Left lung (tissue), 10 donors: ENCODE measurements around the gene HAGH. TPM values are rescaled to one million over a fixed set of nuclear protein-coding genes. Genes with fewer than 3 reads are reported as not detected.

Experiments
- ATAC-seq: fragments of 200-7000 bp; cut with Tn5 transposase; one replicate; pipeline ENCODE4 v1.9.1; 2020; ENCODE audit warnings: moderate library complexity
- DNase-seq, 4 donors: peaks; one replicate each; pipeline ENCODE4 v3.0.0-alpha.2; 2013 to 2020
- H3K27ac ChIP-seq, 2 donors: fragments of 200-600 bp; sonication (generic) in 1 of 2; one replicate each; pipeline versions ENCODE4 v1.5.0 to v1.8.0; 2020 to 2021
- H3K27me3 ChIP-seq, 2 donors: fragments of 200-600 bp; sonication (generic) in 1 of 2; one replicate each; pipeline versions ENCODE4 v1.5.0 to v1.8.0; 2020 to 2021
- H3K36me3 ChIP-seq, 2 donors: fragments of 200-600 bp; sonication (generic) in 1 of 2; one replicate each; pipeline versions ENCODE4 v1.5.0 to v1.8.0; 2020 to 2021
- H3K4me1 ChIP-seq, 2 donors: fragments of 200-600 bp; one replicate each; pipeline ENCODE4 v1.8.0; 2021
- H3K4me3 ChIP-seq, 2 donors: fragments of 200-600 bp; sonication (generic) in 1 of 2; one replicate each; pipeline versions ENCODE4 v1.5.0 to v1.8.0; 2020 to 2021; ENCODE audit warnings: mild to moderate bottlenecking in 1 of 2
- H3K9me3 ChIP-seq, 2 donors: fragments of 200-600 bp; sonication (generic) in 1 of 2; one replicate each; pipeline versions ENCODE4 v1.5.0 to v1.8.0; 2020 to 2021
- intact Hi-C, 2 donors: fragments of 100-400 bp; cut with DNase I; formaldehyde crosslinking; loops; one replicate each; pipeline versions ENCODE4 v1.11.2 to v1.14.2; 2022
- polyA plus RNA-seq, 6 donors: library from polyadenylated mRNA; unstranded; fragments of 120-200 nt; gene quantifications; one replicate each; pipeline ENCODE4 v1.2.1, GENCODE V29; 2013; ENCODE audit not compliant: insufficient read length in 6 of 6
- total RNA-seq, 2 donors: library from RNA; stranded (reverse); fragmentation: NEBNext Ultra II Directional; extraction: Animal tissue kit (Norgen Biotek cat#: 25700); gene quantifications; one replicate each; pipeline ENCODE4 v1.2.1, GENCODE V29; 2021
- TF ChIP-seq, protein P1 (sequence below), 2 donors: fragments of 200-600 bp; sonication (generic) in 1 of 2; IDR thresholded peaks; one replicate each; pipeline versions ENCODE4 v1.5.0 to v1.8.0; 2021; ENCODE audit warnings: antibody characterized with exemption in 2 of 2
- donor health status: DM: no; HTN: yes; CAD: no.
- donor health status: DM: no; HTN: no; CAD: no.

HAGH gene
- total and polyA plus RNA-seq, 8 donors = 21.0 to 62.0 (median 26.7) TPM

DNA sequence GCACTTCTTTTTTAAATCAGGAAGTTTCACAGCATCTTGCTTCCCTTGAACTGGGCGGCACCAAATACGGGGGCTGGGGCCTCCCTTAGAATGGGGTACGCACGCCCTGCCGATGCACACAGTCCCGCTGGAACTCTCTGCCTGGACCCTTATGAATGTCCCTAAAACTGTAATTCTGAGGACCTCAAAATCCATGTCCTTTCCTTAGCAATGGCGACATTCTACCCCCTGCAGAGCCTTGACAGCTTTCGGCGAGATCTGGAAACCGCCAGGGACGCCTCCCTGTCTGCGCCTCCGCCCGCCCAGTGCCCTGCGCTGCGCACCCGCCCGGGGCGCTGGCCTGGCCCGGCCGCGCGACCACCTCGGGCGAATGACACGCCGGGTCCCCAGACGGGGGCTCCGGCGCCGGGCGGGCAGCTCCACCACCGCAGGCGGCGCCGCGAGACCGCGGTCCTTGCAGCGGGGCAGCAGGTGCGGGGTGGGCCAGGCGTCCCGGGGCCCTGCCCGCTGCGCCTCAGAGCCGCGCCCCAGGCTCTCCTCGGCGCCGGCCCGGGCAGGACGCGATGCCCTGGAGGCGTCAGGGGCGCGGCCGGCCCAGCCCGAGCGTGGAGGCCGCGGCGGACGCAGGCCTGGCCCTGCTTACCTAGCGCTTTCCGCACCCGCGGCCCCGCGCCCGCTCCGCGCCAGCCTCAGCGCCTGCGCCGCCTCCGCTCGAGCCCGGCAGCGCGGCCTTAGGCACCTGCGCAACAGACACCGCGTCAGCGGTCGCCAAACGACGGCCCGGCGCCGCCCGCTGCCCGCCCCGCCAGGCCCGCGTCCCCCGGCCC lies 548 bp downstream of the HAGH start:
- H3K9me3 ChIP-seq = no peaks in the 10 kb centered on the region
- no peaks in the 10 kb centered on the region for H3K27me3 ChIP-seq
- peak in 2 of 4 donors; percentile 46 to 92 for DNase-seq
- H3K27ac ChIP-seq = peak overlapping the region; percentile 53 to 91
- peak overlapping the region; percentile 80 to 93 for H3K4me3 ChIP-seq
- intact Hi-C loops = no loop called here
- ATAC-seq = peak; percentile 26
- H3K4me1 ChIP-seq = peaks cover 20 to 51% of the 10 kb centered on the region in 2 donors
- H3K36me3 ChIP-seq = peaks cover 0 to 20% of the 10 kb centered on the region in 2 donors
- TF ChIP-seq, protein P1, sequence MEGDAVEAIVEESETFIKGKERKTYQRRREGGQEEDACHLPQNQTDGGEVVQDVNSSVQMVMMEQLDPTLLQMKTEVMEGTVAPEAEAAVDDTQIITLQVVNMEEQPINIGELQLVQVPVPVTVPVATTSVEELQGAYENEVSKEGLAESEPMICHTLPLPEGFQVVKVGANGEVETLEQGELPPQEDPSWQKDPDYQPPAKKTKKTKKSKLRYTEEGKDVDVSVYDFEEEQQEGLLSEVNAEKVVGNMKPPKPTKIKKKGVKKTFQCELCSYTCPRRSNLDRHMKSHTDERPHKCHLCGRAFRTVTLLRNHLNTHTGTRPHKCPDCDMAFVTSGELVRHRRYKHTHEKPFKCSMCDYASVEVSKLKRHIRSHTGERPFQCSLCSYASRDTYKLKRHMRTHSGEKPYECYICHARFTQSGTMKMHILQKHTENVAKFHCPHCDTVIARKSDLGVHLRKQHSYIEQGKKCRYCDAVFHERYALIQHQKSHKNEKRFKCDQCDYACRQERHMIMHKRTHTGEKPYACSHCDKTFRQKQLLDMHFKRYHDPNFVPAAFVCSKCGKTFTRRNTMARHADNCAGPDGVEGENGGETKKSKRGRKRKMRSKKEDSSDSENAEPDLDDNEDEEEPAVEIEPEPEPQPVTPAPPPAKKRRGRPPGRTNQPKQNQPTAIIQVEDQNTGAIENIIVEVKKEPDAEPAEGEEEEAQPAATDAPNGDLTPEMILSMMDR (IDR thresholded peaks at IDR 0.05) = no peak

DNA sequence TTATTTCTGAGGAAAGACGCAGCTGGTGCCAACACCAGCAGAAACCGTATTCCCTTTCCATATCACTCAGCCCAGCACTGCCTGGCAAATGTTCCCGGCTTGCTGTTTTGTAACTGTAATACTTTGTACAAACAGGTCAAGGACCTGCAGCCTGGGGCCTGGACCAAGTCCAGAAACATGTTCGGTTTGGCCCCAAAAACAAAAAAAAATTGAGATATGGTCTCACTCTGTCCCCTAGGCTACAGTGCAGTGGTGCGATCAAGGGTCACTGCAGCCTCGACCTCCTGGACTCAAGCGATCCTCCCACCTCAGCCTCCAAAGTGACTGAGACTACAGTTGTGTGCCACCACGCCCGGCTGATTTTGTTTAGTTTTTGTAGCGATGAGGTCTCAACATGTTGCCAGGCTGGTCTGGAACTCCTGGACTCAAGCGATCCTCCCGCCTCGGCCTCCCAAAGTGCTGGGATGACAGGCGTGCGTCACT lies 1.2 kb downstream of the HAGH start:
- TF ChIP-seq, protein P1 (IDR thresholded peaks at IDR 0.05) = no peak
- Histone ChIP-seq H3K9me3 (no peaks in the 10 kb centered on the region), H3K36me3 (peaks cover 0 to 25% of the 10 kb centered on the region in 2 donors), H3K4me3 (peak overlapping the region; percentile 80 to 93), H3K27ac (peak overlapping the region in 1 of 2 donors; percentile 91), H3K4me1 (peaks cover 20 to 49% of the 10 kb centered on the region in 2 donors), H3K27me3 (no peaks in the 10 kb centered on the region)
- ATAC-seq = no peak
- no peak for DNase-seq
- intact Hi-C loops = no loop called here

DNA sequence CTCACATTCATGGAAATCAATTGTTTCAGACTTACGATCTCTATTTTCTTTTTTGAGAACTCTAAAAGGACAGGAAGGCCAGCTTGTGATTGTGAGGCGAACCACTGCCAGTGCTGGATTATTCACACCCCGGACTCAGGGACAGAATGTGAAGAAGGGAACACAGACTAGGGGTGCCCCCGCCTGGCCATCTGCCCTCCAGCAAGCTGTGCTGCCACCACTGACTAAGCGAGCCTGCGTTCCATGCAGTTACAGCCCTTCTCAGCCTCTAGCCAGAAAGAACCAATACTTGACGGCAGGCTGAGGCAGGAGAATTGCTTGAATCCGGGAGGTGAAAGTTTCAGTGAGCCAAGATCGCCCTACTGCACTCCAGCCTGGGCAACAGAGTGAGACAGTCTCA lies 2.8 kb downstream of the HAGH start:
- intact Hi-C loops = no loop called here
- no peaks in the 10 kb centered on the region for H3K27me3 ChIP-seq
- H3K36me3 ChIP-seq = peaks cover 0 to 41% of the 10 kb centered on the region in 2 donors
- ATAC-seq (no peak), DNase-seq (peak in 1 of 4 donors; percentile 47)
- H3K4me3 ChIP-seq = no peak overlapping the region
- H3K4me1 ChIP-seq = peaks cover 15 to 33% of the 10 kb centered on the region in 2 donors
- H3K9me3 ChIP-seq = no peaks in the 10 kb centered on the region
- H3K27ac ChIP-seq = no peak overlapping the region
- TF ChIP-seq, protein P1 (IDR thresholded peaks at IDR 0.05) = no peak

DNA sequence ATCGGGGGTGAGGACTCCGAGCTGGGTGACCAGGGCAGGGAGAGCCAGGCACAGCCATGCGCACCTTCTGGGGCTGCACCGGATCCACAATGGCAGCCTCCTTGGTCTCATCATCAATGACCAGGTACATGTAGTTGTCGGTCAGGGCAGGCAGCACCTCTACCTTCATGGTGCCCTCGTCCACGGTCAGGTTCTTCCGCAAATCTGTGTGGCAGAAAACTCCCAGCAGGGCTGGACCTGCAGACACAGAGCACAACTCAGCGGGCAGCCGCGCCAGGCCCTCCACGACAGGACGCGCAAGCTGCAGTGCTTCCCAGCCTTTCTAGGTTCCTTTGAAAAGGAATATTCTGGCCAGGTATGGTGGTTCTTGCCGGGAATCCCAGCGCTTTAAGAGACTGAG lies 3.8 kb downstream of the HAGH start:
- DNase-seq (no peak), ATAC-seq (no peak)
- H3K36me3 ChIP-seq = peaks cover 0 to 48% of the 10 kb centered on the region in 2 donors
- TF ChIP-seq, protein P1 (IDR thresholded peaks at IDR 0.05) = no peak
- no peaks in the 10 kb centered on the region for H3K9me3 ChIP-seq
- no peaks in the 10 kb centered on the region for H3K27me3 ChIP-seq
- H3K27ac ChIP-seq = no peak overlapping the region
- intact Hi-C loops = no loop called here
- H3K4me3 ChIP-seq = no peak overlapping the region
- H3K4me1 ChIP-seq = peaks cover 6 to 22% of the 10 kb centered on the region in 2 donors

DNA sequence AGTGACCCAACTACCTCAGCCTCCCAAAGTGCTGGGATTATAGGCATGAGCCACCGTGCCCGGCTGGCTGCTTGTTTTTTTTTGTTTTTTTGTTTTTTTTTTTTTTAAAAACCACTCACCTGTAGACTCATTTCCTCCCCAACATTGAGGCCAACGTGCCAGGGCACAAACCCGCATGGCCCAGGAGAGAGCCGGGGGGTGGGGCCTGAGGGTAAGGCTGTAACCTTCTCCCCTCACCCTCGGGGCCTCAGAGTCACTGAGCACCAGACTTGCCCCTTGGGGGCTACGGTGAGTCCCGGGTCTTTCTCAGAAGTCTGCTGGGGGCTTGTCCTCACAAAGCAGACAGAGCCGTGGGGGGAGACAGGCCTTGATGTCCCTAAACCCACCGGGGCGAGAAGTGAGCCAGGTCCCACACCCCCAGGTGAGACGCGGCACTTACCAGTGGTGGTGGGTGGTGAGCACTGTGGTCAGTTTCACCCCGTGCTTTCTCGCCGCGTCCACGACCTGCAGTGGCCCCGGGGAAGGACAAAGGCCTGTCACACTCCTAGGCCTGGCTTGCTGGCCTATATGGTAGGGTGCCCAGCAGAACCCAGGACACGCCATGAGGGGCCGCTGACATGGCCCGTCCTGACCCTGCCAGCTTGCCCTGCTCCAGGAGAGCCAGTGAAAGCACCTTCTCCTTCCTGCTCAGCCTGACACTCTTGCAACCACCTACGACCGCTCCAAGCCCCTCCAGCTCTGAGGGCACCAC lies 4.6 kb downstream of the HAGH start:
- Histone ChIP-seq H3K36me3 (peaks cover 0 to 56% of the 10 kb centered on the region in 2 donors), H3K4me3 (no peak overlapping the region), H3K4me1 (peaks cover 5 to 19% of the 10 kb centered on the region in 2 donors), H3K27me3 (no peaks in the 10 kb centered on the region), H3K27ac (no peak overlapping the region), H3K9me3 (no peaks in the 10 kb centered on the region)
- no peak for DNase-seq
- intact Hi-C loops = no loop called here
- no peak for ATAC-seq
- TF ChIP-seq, protein P1 (IDR thresholded peaks at IDR 0.05) = no peak
